ENCODE results near the gene MCRIP1. TPM values are rescaled to one million over a fixed set of nuclear protein-coding genes. Genes with fewer than 3 reads are reported as not detected.

MCRIP1 gene
- total and polyA plus RNA-seq, 9 of the 15 experiments (the other 6 are each of a cell fraction or from before 2014, with no cell fraction given) = 0.39 to 35.8 (median 9.7) TPM

DNA sequence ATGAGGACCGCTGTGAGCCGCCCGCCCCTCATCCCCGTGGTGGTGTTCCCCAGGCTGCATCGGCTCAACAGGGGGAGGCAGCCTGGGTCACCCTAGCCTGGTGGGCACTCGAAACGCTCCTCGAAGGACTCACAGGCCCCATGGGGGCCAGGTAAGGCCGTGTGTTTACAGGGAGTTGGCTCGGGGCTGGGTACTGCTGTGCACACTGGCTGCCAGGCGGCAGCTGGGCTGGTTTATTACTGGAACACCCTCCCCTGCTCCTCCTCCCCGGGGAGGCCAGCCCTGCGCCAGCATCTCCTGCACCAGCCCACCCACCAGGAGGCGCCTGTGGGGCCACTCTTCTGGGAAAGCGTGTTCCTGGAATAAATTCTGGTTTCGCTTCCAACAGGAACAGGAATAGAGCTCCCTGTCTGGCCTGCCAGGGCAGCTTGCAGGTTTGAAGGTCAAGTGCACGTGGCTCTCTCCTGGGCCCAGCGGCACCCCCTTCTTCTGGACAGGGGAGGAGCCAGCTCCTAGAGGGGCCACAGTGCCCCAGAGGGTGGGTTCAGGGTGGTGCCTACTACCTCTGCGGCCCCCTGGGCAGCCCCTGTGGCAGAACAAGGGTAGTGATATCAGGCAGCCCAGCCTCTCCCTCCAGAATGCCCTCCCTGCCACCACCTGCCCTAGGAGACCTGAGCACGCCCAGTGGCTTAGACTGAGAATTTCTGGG is 11.3 kb downstream of the MCRIP1 start (continued):
- TF ChIP-seq CLOCK (CRISPR knock-in tag; IDR thresholded peaks at IDR 0.05; ENCODE audit: borderline replicate concordance) (no peak), ZNF707 (CRISPR knock-in tag; conservative IDR thresholded peaks at IDR 0.05) (no peak), TBL1XR1 (IDR thresholded peaks at IDR 0.05; ENCODE audit: low read length in 2 of 2) (peak in 1 of 2 experiments; percentile 66; a peak in 2 of 4 replicates), SRSF3 (IDR thresholded peaks at IDR 0.05; ENCODE audit: insufficient read depth, low read length) (no peak), ARID3A (IDR thresholded peaks at IDR 0.05; ENCODE audit: borderline replicate concordance, low read depth, low read length) (peak; percentile 35; the same call in 1 of the 2 replicates), CHAMP1 (IDR thresholded peaks at IDR 0.05) (no peak), NR2C2 (CRISPR knock-in tag; IDR thresholded peaks at IDR 0.05) (0 out of 2 replicates have a peak, but pooled peaks have one; percentile 30), NR2C2 (tag; IDR thresholded peaks at IDR 0.05) (peak; percentile 87), ZNF23 (CRISPR knock-in tag; IDR thresholded peaks at IDR 0.05) (no peak), HLTF (IDR thresholded peaks at IDR 0.05) (no peak), GTF2A2 (tag; IDR thresholded peaks at IDR 0.05) (no peak), CREB1 (IDR thresholded peaks at IDR 0.05) (no peak), CREB1 (CRISPR knock-in tag; IDR thresholded peaks at IDR 0.05) (no peak), PYGO2 (tag; IDR thresholded peaks at IDR 0.05) (0 out of 2 replicates have a peak, but pooled peaks have one; percentile 10), ATF2 (CRISPR knock-in tag; IDR thresholded peaks at IDR 0.05) (no peak), MBD1 (CRISPR knock-in tag; IDR thresholded peaks at IDR 0.05) (no peak), JUN (IDR thresholded peaks at IDR 0.05; ENCODE audit: borderline replicate concordance, low read depth, low read length) (peak; percentile 26; the same call in 1 of the 2 replicates), JUN (CRISPR knock-in tag; IDR thresholded peaks at IDR 0.05; ENCODE audit: borderline replicate concordance) (no peak)

All from K562 (cell line).